GM20000 (cell line): Measurements from ENCODE around the gene EPB41.
"Not testable (repeated sequence)": the region's sequence is repeated elsewhere in the genome, so short reads cannot be mapped to it uniquely, and the experiment has no call there.

ENCODE experiments used
- DNase-seq: peaks from one replicate; pipeline ENCODE4 v3.0.0; 2012; ENCODE audit warnings: low spot score
- TF ChIP-seq, protein P1 (sequence below): IDR thresholded peaks from 2 replicates; pipeline ENCODE4 v1.5.1; 2012; ENCODE audit warnings: mild to moderate bottlenecking, control low read depth; ENCODE audit errors: extremely low read depth, missing control alignments

EPB41 gene

GRCh38 chr1:29145739-29146437 lies 231.5 kb downstream of the EPB41 start:
- TF ChIP-seq, protein P1, sequence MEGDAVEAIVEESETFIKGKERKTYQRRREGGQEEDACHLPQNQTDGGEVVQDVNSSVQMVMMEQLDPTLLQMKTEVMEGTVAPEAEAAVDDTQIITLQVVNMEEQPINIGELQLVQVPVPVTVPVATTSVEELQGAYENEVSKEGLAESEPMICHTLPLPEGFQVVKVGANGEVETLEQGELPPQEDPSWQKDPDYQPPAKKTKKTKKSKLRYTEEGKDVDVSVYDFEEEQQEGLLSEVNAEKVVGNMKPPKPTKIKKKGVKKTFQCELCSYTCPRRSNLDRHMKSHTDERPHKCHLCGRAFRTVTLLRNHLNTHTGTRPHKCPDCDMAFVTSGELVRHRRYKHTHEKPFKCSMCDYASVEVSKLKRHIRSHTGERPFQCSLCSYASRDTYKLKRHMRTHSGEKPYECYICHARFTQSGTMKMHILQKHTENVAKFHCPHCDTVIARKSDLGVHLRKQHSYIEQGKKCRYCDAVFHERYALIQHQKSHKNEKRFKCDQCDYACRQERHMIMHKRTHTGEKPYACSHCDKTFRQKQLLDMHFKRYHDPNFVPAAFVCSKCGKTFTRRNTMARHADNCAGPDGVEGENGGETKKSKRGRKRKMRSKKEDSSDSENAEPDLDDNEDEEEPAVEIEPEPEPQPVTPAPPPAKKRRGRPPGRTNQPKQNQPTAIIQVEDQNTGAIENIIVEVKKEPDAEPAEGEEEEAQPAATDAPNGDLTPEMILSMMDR = no peak
- no peak for DNase-seq

- TF ChIP-seq, protein P1 = no peak
- DNase-seq = no peak
Measured at GRCh38 chr1:29148656-29149491, 234.5 kb downstream of the EPB41 start.

DNA sequence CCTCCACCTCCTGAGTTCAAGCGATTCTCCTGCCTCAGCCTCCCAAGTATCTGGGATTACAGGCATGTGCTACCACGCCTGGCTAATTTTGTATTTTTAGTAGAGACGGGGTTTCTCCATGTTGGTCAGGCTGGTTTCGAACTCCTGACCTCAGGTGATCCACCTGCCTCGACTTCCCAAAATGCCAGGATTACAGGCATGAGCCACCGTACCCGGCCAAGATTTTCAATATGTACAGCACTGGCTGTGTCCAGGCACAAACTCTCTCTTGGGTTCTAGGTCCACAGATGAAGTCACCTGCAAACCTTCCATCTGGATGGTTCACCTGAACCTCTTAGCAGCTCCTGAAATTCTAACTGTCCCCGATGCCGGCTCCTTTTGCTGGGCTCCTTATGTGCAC lies 236.0 kb downstream of the EPB41 start:
- DNase-seq = not testable (repeated sequence)

GRCh38 chr1:29152046-29152805 lies 237.9 kb downstream of the EPB41 start:
- TF ChIP-seq, protein P1 = no peak
- no peak for DNase-seq

- TF ChIP-seq, protein P1 = no peak
- DNase-seq = no peak
Measured at GRCh38 chr1:29156543-29157268, 242.3 kb downstream of the EPB41 start.

DNA sequence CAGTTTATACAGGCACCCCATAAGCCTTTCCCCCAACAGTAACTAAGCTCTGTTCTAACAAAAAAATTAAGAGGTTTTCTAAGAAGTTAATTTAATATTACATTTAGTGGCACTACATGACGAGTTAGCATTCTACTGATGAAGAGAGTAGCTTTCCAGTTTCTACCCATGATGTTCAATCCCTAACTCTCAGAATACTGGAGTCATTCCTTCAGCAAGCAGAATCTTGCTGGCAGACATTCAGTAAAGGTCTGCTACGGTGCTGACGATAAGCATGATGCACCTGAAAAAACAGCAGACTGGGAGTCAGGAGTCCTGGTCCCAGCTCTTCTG lies 242.9 kb downstream of the EPB41 start:
- TF ChIP-seq, protein P1 = no peak
- no peak for DNase-seq

GRCh38 chr1:29159773-29160172 lies 245.4 kb downstream of the EPB41 start:
- TF ChIP-seq, protein P1 = no peak
- no peak for DNase-seq
